K562 (cell line): ENCODE measurements around the gene CFAP157. TPM values are rescaled to one million over a fixed set of nuclear protein-coding genes. Genes with fewer than 3 reads are reported as not detected.

Experiments
- BHLHE40 ChIP-seq: IDR thresholded peaks from 2 replicates; pipeline ENCODE4 v1.6.1; 2011; ENCODE audit warnings: low read length, improper control_type of control experiment
- ELF2 ChIP-seq: fragments of 250-450 bp; sonication (Bioruptor Pico); IDR thresholded peaks from 2 replicates; pipeline ENCODE4 v1.5.0; 2021; ENCODE audit warnings: mild to moderate bottlenecking
- HMG20A ChIP-seq: fragments of 450-650 bp; formaldehyde crosslinking; conservative IDR thresholded peaks from 2 replicates; pipeline ENCODE4 v1.4.0; 2020; ENCODE audit warnings: mild to moderate bottlenecking, mixed read lengths
- KAT2B ChIP-seq: IDR thresholded peaks from one replicate; pipeline ENCODE4 v1.6.1; 2012; ENCODE audit warnings: low read depth, mild to moderate bottlenecking, control low read depth, inconsistent platforms, low read length, moderate library complexity
- KAT8 ChIP-seq: fragments of 450-650 bp; IDR thresholded peaks from 2 replicates; pipeline ENCODE4 v1.6.1; 2016; ENCODE audit warnings: low read depth, mild to moderate bottlenecking
- MYBL2 ChIP-seq, 2 experiments: fragments of 450-650 bp in 1 of 2; sonication (generic) in 1 of 2; formaldehyde crosslinking in 1 of 2; IDR thresholded peaks; 2 replicates each; pipeline versions ENCODE4 v1.6.1 to v1.8.1; 2017 to 2022; ENCODE audit warnings: borderline replicate concordance in 1 of 2, inconsistent platforms in 1 of 2, low read depth in 1 of 2, mild to moderate bottlenecking in 1 of 2, missing genetic modification reagents in 1 of 2, moderate library complexity in 1 of 2
- SMARCA4 ChIP-seq: fragments of 450-650 bp; IDR thresholded peaks from 2 replicates; pipeline ENCODE4 v1.6.1; 2016
- TAF15 ChIP-seq: fragments of 200-400 bp; formaldehyde crosslinking; IDR thresholded peaks from 2 replicates; pipeline ENCODE4 v1.6.1; 2017; ENCODE audit warnings: mild to moderate bottlenecking, low read depth, low read length, moderate library complexity
- TRIM24 ChIP-seq, 2 experiments: fragments of 450-650 bp; IDR thresholded peaks; 2 replicates each; pipeline ENCODE4 v1.6.1; 2016
- ZNF778 ChIP-seq: fragments of 450-650 bp; formaldehyde crosslinking; IDR thresholded peaks from 2 replicates; pipeline ENCODE4 v1.4.0; 2020; ENCODE audit warnings: mild to moderate bottlenecking, moderate library complexity
- polyA plus RNA-seq, 8 experiments: library from polyadenylated mRNA; depleted of rRNA in 4 of 8; stranded (reverse) in 5 of 8; unstranded in 3 of 8; fragments of >200 nt; fragmentation: Nextera tagmentation in 2 of 8; fragmentation: Illumina TruSeq in 1 of 8; extraction: Ambion mirVana in 2 of 8; extraction: Trizol in 1 of 8; gene quantifications; 2 replicates each; pipeline versions ENCODE4 v1.2.1 to v1.2.3, GENCODE V29; 2011 to 2014; ENCODE audit warnings: inconsistent platforms in 1 of 8, missing spikeins in 1 of 8
- total RNA-seq, 7 experiments: library from RNA; depleted of rRNA in 6 of 7; stranded (reverse); fragments of >200 nt in 6 of 7; fragmentation: Illumina TruSeq in 2 of 7; extraction: Trizol in 2 of 7; gene quantifications; 2 replicates each; pipeline versions ENCODE4 v1.2.1 to v1.2.3, GENCODE V29; 2011 to 2021; ENCODE audit warnings: low replicate concordance in 1 of 7
- TF ChIP-seq, protein P1 (sequence below): fragments of 250-450 bp; sonication (Bioruptor Pico); IDR thresholded peaks from 2 replicates; pipeline ENCODE4 v1.5.0; 2021; ENCODE audit warnings: mild to moderate bottlenecking, moderate library complexity
- TF ChIP-seq, protein P2 (sequence below): fragments of 450-650 bp; IDR thresholded peaks from 2 replicates; pipeline ENCODE4 v1.6.1; 2016; ENCODE audit warnings: missing biosample characterization, missing genetic modification characterization
- TF ChIP-seq, protein P3 (sequence below): fragments of 450-650 bp; IDR thresholded peaks from 2 replicates; pipeline ENCODE4 v1.6.1; 2016; ENCODE audit warnings: mild to moderate bottlenecking
- TF ChIP-seq, protein P4 (sequence below): fragments of 200-800 bp; sonication (Bioruptor generic); IDR thresholded peaks from 2 replicates; pipeline ENCODE4 v1.6.1; 2017; ENCODE audit warnings: missing genetic modification characterization, missing compliant biosample characterization
- TF ChIP-seq, protein P5 (sequence below): fragments of 250-450 bp; sonication (Bioruptor Pico); IDR thresholded peaks from 2 replicates; pipeline ENCODE4 v1.4.0; 2020; ENCODE audit warnings: mild to moderate bottlenecking, moderate library complexity, borderline replicate concordance

CFAP157 gene
- total and polyA plus RNA-seq, 9 of the 15 experiments (the other 6 are each of a cell fraction or from before 2014, with no cell fraction given): 0.03 TPM; not detected in 8

DNA sequence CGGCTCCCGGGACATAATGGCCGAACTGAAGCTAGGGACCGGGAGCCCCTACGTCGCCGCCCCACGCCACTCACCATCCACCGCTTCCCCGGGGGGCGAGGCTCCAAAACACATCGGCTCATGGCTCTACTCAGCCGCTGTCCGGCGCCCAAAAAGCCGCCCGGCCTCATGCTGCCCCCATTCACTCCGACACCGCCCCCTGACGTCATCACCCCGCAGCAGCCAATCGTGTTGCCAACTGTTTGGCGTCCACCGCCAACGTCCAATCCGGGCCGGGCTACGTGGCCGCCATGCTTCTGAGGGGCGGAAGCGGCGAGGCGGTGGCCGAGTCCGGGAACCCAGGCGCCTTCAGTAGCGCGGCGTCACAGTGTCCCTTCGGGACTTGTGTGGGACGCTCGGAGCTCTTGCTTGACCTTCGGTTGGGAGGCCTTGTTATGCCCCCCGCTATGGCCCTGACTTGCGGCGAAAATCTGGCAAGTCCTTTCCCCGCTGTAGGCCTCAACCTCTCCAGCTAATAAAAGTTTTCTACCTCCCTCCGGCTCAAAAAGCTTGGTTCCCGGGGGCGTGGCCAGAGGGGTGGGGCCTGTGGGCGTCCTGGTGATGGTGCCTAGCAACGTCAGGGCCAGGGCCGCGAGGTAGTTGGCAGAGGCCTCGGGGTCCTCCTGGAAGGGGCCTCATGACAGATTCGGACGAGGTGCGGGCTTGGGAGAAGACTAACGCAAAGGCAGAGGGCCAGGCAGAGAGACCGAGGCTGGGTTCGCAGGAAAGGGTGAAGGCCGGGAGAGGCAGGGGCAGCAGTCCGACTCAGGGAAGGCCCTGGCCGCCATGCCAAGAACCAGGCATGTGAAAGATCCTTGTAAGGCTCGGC lies 8.9 kb downstream of the CFAP157 start, which contains the start of the genes PTRH1 and TTC16 (continued):
- TF ChIP-seq, protein P1, sequence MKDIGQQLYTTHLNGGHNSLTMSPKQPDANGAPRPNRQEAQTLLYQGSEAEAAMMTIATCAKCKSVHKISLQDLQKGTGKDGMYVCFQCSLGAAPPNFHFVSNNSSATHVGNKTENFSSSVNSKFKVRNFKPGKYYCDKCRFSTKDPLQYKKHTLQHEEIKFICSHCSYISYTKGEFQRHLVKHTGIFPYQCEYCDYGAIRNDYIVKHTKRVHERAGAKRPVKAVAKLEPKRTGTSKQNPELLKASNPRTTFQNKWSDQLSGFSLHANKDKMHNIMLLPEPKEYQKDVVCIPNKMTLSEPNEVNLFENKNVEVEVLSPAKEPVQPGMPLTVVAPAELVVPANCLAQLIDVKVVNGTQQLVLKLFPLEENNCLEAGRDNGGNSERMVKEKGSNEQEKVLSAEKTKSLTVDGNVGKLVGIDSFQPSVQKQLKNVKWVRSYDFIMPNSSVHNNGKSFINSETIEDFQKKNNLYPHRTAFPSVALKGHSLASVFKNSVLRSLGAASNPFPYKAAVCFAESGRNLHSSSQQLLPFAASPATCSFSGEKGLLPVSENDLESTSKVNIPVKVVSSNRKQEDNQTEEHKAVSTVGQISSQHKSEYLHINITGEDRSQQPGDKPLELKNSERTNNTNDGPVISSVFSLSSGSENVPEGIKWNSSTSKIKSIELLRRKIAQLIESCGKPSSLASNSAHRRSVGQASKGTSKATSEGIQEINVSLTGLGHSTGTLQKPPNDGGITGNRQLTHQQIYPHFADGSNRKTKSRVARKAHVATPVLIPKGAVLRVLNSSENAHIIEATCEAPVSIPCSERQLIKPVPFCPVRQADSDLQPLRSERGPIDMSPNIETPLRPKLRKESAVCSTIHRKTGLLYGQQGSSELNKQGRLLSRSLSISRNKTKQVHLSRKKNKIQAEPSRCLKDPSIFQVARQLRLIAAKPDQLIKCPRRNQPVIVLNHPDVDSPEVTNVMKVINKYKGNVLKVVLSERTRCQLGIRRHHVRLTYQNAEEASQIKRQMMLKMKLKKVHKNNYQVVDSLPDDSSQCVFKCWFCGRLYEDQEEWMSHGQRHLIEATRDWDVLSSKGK: no peak
- TF ChIP-seq BHLHE40 (no peak), TRIM24 (IDR thresholded peaks at IDR 0.05) (no peak), SMARCA4 (no peak), KAT8 (no peak), HMG20A (CRISPR knock-in tag) (no peak), KAT2B (no peak), ELF2 (CRISPR knock-in tag) (peak; percentile 100), MYBL2 (IDR thresholded peaks at IDR 0.05; ENCODE audit: low read depth) (no peak), MYBL2 (CRISPR knock-in tag; IDR thresholded peaks at IDR 0.05; ENCODE audit: borderline replicate concordance) (no peak), TAF15 (no peak), ZNF778 (CRISPR knock-in tag) (no peak)
- TF ChIP-seq, protein P2, sequence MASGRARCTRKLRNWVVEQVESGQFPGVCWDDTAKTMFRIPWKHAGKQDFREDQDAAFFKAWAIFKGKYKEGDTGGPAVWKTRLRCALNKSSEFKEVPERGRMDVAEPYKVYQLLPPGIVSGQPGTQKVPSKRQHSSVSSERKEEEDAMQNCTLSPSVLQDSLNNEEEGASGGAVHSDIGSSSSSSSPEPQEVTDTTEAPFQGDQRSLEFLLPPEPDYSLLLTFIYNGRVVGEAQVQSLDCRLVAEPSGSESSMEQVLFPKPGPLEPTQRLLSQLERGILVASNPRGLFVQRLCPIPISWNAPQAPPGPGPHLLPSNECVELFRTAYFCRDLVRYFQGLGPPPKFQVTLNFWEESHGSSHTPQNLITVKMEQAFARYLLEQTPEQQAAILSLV (tag): no peak
- TF ChIP-seq, protein P3, sequence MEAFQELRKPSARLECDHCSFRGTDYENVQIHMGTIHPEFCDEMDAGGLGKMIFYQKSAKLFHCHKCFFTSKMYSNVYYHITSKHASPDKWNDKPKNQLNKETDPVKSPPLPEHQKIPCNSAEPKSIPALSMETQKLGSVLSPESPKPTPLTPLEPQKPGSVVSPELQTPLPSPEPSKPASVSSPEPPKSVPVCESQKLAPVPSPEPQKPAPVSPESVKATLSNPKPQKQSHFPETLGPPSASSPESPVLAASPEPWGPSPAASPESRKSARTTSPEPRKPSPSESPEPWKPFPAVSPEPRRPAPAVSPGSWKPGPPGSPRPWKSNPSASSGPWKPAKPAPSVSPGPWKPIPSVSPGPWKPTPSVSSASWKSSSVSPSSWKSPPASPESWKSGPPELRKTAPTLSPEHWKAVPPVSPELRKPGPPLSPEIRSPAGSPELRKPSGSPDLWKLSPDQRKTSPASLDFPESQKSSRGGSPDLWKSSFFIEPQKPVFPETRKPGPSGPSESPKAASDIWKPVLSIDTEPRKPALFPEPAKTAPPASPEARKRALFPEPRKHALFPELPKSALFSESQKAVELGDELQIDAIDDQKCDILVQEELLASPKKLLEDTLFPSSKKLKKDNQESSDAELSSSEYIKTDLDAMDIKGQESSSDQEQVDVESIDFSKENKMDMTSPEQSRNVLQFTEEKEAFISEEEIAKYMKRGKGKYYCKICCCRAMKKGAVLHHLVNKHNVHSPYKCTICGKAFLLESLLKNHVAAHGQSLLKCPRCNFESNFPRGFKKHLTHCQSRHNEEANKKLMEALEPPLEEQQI: no peak
- TF ChIP-seq, protein P4, sequence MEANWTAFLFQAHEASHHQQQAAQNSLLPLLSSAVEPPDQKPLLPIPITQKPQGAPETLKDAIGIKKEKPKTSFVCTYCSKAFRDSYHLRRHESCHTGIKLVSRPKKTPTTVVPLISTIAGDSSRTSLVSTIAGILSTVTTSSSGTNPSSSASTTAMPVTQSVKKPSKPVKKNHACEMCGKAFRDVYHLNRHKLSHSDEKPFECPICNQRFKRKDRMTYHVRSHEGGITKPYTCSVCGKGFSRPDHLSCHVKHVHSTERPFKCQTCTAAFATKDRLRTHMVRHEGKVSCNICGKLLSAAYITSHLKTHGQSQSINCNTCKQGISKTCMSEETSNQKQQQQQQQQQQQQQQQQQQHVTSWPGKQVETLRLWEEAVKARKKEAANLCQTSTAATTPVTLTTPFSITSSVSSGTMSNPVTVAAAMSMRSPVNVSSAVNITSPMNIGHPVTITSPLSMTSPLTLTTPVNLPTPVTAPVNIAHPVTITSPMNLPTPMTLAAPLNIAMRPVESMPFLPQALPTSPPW: peak; percentile 61
- TF ChIP-seq, protein P5, sequence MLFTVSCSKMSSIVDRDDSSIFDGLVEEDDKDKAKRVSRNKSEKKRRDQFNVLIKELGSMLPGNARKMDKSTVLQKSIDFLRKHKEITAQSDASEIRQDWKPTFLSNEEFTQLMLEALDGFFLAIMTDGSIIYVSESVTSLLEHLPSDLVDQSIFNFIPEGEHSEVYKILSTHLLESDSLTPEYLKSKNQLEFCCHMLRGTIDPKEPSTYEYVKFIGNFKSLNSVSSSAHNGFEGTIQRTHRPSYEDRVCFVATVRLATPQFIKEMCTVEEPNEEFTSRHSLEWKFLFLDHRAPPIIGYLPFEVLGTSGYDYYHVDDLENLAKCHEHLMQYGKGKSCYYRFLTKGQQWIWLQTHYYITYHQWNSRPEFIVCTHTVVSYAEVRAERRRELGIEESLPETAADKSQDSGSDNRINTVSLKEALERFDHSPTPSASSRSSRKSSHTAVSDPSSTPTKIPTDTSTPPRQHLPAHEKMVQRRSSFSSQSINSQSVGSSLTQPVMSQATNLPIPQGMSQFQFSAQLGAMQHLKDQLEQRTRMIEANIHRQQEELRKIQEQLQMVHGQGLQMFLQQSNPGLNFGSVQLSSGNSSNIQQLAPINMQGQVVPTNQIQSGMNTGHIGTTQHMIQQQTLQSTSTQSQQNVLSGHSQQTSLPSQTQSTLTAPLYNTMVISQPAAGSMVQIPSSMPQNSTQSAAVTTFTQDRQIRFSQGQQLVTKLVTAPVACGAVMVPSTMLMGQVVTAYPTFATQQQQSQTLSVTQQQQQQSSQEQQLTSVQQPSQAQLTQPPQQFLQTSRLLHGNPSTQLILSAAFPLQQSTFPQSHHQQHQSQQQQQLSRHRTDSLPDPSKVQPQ (CRISPR knock-in tag): no peak
